B cell (primary cell): Measurements from ENCODE around the gene ZNF146.

Source experiments
- EZH2 ChIP-seq: IDR thresholded peaks from 2 replicates; pipeline ENCODE4 v1.6.1; 2012; ENCODE audit warnings: borderline replicate concordance, low read depth, mild to moderate bottlenecking, moderate library complexity, low read length; ENCODE audit not compliant: insufficient read depth, poor library complexity, severe bottlenecking
- TF ChIP-seq, protein P1 (sequence below): fragments of 200-600 bp; IDR thresholded peaks from one replicate; pipeline ENCODE4 v1.8.0; 2022; ENCODE audit warnings: antibody characterized with exemption, mild to moderate bottlenecking

DNA sequence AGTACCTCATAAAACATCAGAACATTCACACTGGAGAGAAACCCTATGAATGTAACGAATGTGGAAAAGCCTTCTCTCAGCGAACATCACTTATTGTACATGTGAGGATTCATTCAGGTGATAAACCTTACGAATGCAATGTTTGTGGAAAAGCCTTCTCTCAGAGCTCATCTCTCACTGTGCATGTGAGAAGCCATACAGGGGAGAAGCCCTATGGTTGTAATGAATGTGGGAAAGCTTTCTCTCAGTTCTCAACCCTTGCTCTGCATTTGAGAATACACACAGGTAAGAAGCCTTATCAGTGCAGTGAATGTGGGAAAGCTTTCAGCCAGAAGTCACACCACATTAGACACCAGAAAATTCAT lies 22.0 kb downstream of the ZNF146 start:
- TF ChIP-seq, protein P1, sequence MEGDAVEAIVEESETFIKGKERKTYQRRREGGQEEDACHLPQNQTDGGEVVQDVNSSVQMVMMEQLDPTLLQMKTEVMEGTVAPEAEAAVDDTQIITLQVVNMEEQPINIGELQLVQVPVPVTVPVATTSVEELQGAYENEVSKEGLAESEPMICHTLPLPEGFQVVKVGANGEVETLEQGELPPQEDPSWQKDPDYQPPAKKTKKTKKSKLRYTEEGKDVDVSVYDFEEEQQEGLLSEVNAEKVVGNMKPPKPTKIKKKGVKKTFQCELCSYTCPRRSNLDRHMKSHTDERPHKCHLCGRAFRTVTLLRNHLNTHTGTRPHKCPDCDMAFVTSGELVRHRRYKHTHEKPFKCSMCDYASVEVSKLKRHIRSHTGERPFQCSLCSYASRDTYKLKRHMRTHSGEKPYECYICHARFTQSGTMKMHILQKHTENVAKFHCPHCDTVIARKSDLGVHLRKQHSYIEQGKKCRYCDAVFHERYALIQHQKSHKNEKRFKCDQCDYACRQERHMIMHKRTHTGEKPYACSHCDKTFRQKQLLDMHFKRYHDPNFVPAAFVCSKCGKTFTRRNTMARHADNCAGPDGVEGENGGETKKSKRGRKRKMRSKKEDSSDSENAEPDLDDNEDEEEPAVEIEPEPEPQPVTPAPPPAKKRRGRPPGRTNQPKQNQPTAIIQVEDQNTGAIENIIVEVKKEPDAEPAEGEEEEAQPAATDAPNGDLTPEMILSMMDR, result no peak
- TF ChIP-seq EZH2, result no peak
